Vagina (tissue), 2 donors: Measurements from ENCODE around the gene MDFI.

Experiments used
- POLR2A ChIP-seq, 2 donors: fragments of 450-650 bp; IDR thresholded peaks; one replicate each; pipeline ENCODE4 v1.6.1; 2017; ENCODE audit warnings: antibody characterized with exemption in 2 of 2, mild to moderate bottlenecking in 2 of 2, moderate library complexity in 2 of 2
- POLR2AphosphoS5 ChIP-seq, 2 donors: sonication (generic); formaldehyde crosslinking; IDR thresholded peaks; one replicate each; pipeline ENCODE4 v1.9.0; 2017; ENCODE audit warnings: antibody characterized with exemption in 2 of 2, mild to moderate bottlenecking in 2 of 2, low read depth in 1 of 2; ENCODE audit not compliant: insufficient read depth in 1 of 2
- TF ChIP-seq, protein P1 (sequence below), 3 experiments: fragments of 450-650 bp in 2 of 3; fragments of 200-600 bp in 1 of 3; sonication (generic) in 1 of 3; IDR thresholded peaks; one replicate each; pipeline ENCODE4 v1.5.1; 2017 to 2019; ENCODE audit warnings: antibody characterized with exemption in 3 of 3, mild to moderate bottlenecking in 2 of 3, moderate library complexity in 2 of 3

DNA sequence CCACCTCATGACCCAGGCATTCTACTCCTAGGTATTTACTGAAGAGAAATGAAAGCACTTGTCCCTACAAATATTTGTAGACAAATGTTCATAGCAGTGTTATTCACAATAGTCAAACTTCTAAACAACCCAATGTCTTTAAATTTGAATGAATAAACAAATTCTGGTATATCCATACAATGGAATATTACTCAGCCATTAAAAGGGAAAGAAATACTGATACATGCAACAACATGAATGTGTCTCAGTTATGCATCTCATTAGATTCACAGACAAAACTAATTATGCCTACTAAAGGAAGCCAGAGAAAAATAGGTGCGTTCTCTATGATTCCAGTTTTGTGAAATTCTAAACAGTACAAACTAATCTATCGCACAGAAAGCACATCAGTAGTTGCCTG lies 30.7 kb downstream of the MDFI start:
- TF ChIP-seq, protein P1, sequence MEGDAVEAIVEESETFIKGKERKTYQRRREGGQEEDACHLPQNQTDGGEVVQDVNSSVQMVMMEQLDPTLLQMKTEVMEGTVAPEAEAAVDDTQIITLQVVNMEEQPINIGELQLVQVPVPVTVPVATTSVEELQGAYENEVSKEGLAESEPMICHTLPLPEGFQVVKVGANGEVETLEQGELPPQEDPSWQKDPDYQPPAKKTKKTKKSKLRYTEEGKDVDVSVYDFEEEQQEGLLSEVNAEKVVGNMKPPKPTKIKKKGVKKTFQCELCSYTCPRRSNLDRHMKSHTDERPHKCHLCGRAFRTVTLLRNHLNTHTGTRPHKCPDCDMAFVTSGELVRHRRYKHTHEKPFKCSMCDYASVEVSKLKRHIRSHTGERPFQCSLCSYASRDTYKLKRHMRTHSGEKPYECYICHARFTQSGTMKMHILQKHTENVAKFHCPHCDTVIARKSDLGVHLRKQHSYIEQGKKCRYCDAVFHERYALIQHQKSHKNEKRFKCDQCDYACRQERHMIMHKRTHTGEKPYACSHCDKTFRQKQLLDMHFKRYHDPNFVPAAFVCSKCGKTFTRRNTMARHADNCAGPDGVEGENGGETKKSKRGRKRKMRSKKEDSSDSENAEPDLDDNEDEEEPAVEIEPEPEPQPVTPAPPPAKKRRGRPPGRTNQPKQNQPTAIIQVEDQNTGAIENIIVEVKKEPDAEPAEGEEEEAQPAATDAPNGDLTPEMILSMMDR (IDR thresholded peaks at IDR 0.05), result no peak
- TF ChIP-seq POLR2A (IDR thresholded peaks at IDR 0.05) (no peak), POLR2AphosphoS5 (IDR thresholded peaks at IDR 0.05; ENCODE audit: insufficient read depth in 1 of 2, low read depth in 1 of 2) (no peak)
